ENCODE measurements around the gene HGS.
"Not testable (repeated sequence)": the region's sequence is repeated elsewhere in the genome, so short reads cannot be mapped to it uniquely, and the experiment has no call there.

HGS gene

GRCh38 chr17:81720267-81721071 is 36.7 kb downstream of the HGS start:
- no peak for DNase-seq

- DNase-seq, result no peak
Observed at GRCh38 chr17:81722184-81723120, 38.6 kb downstream of the HGS start.

- DNase-seq, result no peak
Observed at GRCh38 chr17:81723651-81724209, 39.9 kb downstream of the HGS start.

GRCh38 chr17:81725439-81725838 is 41.6 kb downstream of the HGS start:
- no peak for DNase-seq

GRCh38 chr17:81726004-81726403 is 42.2 kb downstream of the HGS start:
- no peak for DNase-seq

GRCh38 chr17:81727324-81728031 is 43.7 kb downstream of the HGS start:
- no peak for DNase-seq

GRCh38 chr17:81733507-81734404 is 49.9 kb downstream of the HGS start:
- peak; percentile 84 to 91 (median 89) for DNase-seq

GRCh38 chr17:81734405-81735263 is 50.8 kb downstream of the HGS start:
- no peak for DNase-seq

GRCh38 chr17:81735264-81736102 is 51.7 kb downstream of the HGS start:
- DNase-seq, result peak; percentile 91 to 98 (median 94)

GRCh38 chr17:81737947-81738800 is 54.4 kb downstream of the HGS start:
- no peak for DNase-seq

GRCh38 chr17:81738801-81739393 is 55.1 kb downstream of the HGS start:
- DNase-seq, result no peak

GRCh38 chr17:81739593-81739992 is 55.8 kb downstream of the HGS start:
- DNase-seq, result not testable (repeated sequence)

- peak in 1 of 3 donors; percentile 57 for DNase-seq
Observed at GRCh38 chr17:81740395-81740961, 56.7 kb downstream of the HGS start.

GRCh38 chr17:81741049-81741593 is 57.3 kb downstream of the HGS start:
- DNase-seq, result no peak

- no peak for DNase-seq
Observed at GRCh38 chr17:81741594-81742452, 58.0 kb downstream of the HGS start.
